Astrocyte of the spinal cord (primary cell): ENCODE measurements around the gene FAM193A.
"Not testable (repeated sequence)": the region's sequence is repeated elsewhere in the genome, so short reads cannot be mapped to it uniquely, and the experiment has no call there.

Experiments used
- DNase-seq: peaks from one replicate; pipeline ENCODE4 v3.0.0; 2011; ENCODE audit warnings: low read depth, low spot score
- H3K4me3 ChIP-seq: 2 replicates; pipeline ENCODE4 v1.5.1; 2011; ENCODE audit warnings: low read depth, mild to moderate bottlenecking, low read length, moderate library complexity
- CTCF ChIP-seq: IDR thresholded peaks from 2 replicates; pipeline ENCODE4 v1.5.1; 2012; ENCODE audit warnings: low read depth, mild to moderate bottlenecking, low read length, inconsistent platforms
- in situ Hi-C: cut with HindIII; loops from 2 replicates; pipeline ENCODE4 v1.10.0; 2017; ENCODE audit warnings: low sequenced_read_pairs

The FAM193A gene

GRCh38 chr4:2771264-2771663, 234.8 kb downstream of the FAM193A start:
- in situ Hi-C loops, result no loop called here
- H3K4me3 ChIP-seq, result no peak overlapping the region
- TF ChIP-seq CTCF, result no peak
- no peak for DNase-seq

- H3K4me3 ChIP-seq, DNase-seq, in situ Hi-C loops: not testable (repeated sequence)
Measured at GRCh38 chr4:2780643-2781042, 244.2 kb downstream of the FAM193A start.

- no peak for DNase-seq
- in situ Hi-C loops, result no loop called here
- no peak overlapping the region for H3K4me3 ChIP-seq
- no peak for TF ChIP-seq CTCF
Measured at GRCh38 chr4:2781911-2782310, 245.5 kb downstream of the FAM193A start.
